Prostate gland (tissue), 2 donors: ENCODE measurements around the gene ZFYVE9.

Source experiments
- POLR2A ChIP-seq: fragments of 450-650 bp; IDR thresholded peaks from one replicate; pipeline ENCODE4 v1.6.1; 2016; ENCODE audit warnings: antibody characterized with exemption, mild to moderate bottlenecking
- POLR2AphosphoS5 ChIP-seq: sonication (generic); formaldehyde crosslinking; IDR thresholded peaks from one replicate; pipeline ENCODE4 v1.6.1; 2017; ENCODE audit warnings: antibody characterized with exemption
- TF ChIP-seq, protein P1 (sequence below), 4 experiments: fragments of 200-600 bp in 2 of 4; fragments of 450-650 bp in 2 of 4; sonication (generic) in 2 of 4; IDR thresholded peaks; 1 replicate in 3 of 4; 2 replicates in 1 of 4; pipeline ENCODE4 v1.5.1; 2016 to 2019; ENCODE audit warnings: antibody characterized with exemption in 4 of 4, mild to moderate bottlenecking in 2 of 4, moderate library complexity in 2 of 4

DNA sequence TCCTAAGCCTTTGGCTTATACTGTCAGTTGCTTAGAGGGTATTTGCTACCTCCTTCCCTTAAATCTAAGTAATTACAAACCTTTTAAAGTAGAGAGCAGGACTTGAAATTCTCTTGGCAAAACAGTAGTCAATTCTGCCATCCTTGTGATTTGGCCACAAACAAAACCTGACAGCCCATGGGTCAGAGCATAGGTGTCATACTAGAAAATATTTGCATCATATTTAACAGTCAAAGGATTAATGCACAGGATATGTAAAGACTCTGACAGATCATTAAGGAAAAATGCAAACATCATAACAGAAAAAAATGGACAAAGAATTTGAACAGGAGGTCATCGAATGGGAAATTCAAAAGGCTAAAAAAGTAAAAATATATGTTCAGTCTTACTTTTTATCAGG, 50.5 kb downstream of the ZFYVE9 start:
- TF ChIP-seq, protein P1, sequence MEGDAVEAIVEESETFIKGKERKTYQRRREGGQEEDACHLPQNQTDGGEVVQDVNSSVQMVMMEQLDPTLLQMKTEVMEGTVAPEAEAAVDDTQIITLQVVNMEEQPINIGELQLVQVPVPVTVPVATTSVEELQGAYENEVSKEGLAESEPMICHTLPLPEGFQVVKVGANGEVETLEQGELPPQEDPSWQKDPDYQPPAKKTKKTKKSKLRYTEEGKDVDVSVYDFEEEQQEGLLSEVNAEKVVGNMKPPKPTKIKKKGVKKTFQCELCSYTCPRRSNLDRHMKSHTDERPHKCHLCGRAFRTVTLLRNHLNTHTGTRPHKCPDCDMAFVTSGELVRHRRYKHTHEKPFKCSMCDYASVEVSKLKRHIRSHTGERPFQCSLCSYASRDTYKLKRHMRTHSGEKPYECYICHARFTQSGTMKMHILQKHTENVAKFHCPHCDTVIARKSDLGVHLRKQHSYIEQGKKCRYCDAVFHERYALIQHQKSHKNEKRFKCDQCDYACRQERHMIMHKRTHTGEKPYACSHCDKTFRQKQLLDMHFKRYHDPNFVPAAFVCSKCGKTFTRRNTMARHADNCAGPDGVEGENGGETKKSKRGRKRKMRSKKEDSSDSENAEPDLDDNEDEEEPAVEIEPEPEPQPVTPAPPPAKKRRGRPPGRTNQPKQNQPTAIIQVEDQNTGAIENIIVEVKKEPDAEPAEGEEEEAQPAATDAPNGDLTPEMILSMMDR (IDR thresholded peaks at IDR 0.05) = no peak
- TF ChIP-seq POLR2AphosphoS5 (no peak), POLR2A (no peak)
